Skeletal muscle satellite cell (primary cell): Measurements from ENCODE around the gene NOL4L.

Experiments
- H3K27me3 ChIP-seq: 2 replicates; pipeline ENCODE4 v1.7.0; 2013; ENCODE audit warnings: low read length; ENCODE audit not compliant: control insufficient read depth, insufficient read depth
- H3K36me3 ChIP-seq: 2 replicates; pipeline ENCODE4 v1.7.0; 2013; ENCODE audit warnings: mild to moderate bottlenecking, control low read depth, low read length; ENCODE audit not compliant: insufficient read depth
- H3K4me1 ChIP-seq: 2 replicates; pipeline ENCODE4 v1.7.0; 2013; ENCODE audit warnings: low read length; ENCODE audit not compliant: control insufficient read depth, insufficient read depth
- H3K4me2 ChIP-seq: 2 replicates; pipeline ENCODE4 v1.7.0; 2013; ENCODE audit warnings: mild to moderate bottlenecking, low read length
- H3K4me3 ChIP-seq: 2 replicates; pipeline ENCODE4 v1.7.0; 2013; ENCODE audit warnings: low read length
- H3K9ac ChIP-seq: 2 replicates; pipeline ENCODE4 v1.7.0; 2013; ENCODE audit warnings: mild to moderate bottlenecking, low read depth, low read length, moderate library complexity
- H3K9me3 ChIP-seq: replicated peaks from 2 replicates; pipeline ENCODE4 v1.7.0; 2013; ENCODE audit warnings: mild to moderate bottlenecking, control low read depth, low read length

Gene NOL4L

GRCh38 chr20:32521780-32522525, 63.2 kb downstream of the NOL4L start:
- Histone ChIP-seq H3K4me2 (no peak overlapping the region), H3K4me1 (peaks cover 9% of the 10 kb centered on the region), H3K4me3 (no peak overlapping the region), H3K27me3 (peaks cover 71% of the 10 kb centered on the region), H3K9me3 (no peaks in the 10 kb centered on the region), H3K36me3 (no peaks in the 10 kb centered on the region), H3K9ac (no peak overlapping the region)

GRCh38 chr20:32520927-32521203, 64.3 kb downstream of the NOL4L start:
- Histone ChIP-seq H3K4me2 (no peak overlapping the region), H3K36me3 (no peaks in the 10 kb centered on the region), H3K9ac (no peak overlapping the region), H3K9me3 (no peaks in the 10 kb centered on the region), H3K4me3 (no peak overlapping the region), H3K27me3 (peaks cover 70% of the 10 kb centered on the region), H3K4me1 (peaks cover 9% of the 10 kb centered on the region)

GRCh38 chr20:32519381-32519730, 65.8 kb downstream of the NOL4L start:
- H3K9me3 ChIP-seq: no peaks in the 10 kb centered on the region
- no peak overlapping the region for H3K4me3 ChIP-seq
- H3K36me3 ChIP-seq: no peaks in the 10 kb centered on the region
- no peaks in the 10 kb centered on the region for H3K4me1 ChIP-seq
- H3K27me3 ChIP-seq: peaks cover 78% of the 10 kb centered on the region
- H3K9ac ChIP-seq: no peak overlapping the region
- H3K4me2 ChIP-seq: no peak overlapping the region

GRCh38 chr20:32518593-32519380, 66.3 kb downstream of the NOL4L start:
- Histone ChIP-seq H3K9ac (no peak overlapping the region), H3K9me3 (no peaks in the 10 kb centered on the region), H3K27me3 (peaks cover 72% of the 10 kb centered on the region), H3K4me1 (no peaks in the 10 kb centered on the region), H3K4me3 (no peak overlapping the region), H3K36me3 (no peaks in the 10 kb centered on the region), H3K4me2 (no peak overlapping the region)

GRCh38 chr20:32517914-32518592, 67.1 kb downstream of the NOL4L start:
- Histone ChIP-seq H3K27me3 (peaks cover 67% of the 10 kb centered on the region), H3K4me3 (no peak overlapping the region), H3K9ac (no peak overlapping the region)

GRCh38 chr20:32517518-32517873, 67.6 kb downstream of the NOL4L start:
- Histone ChIP-seq H3K4me2 (no peak overlapping the region), H3K36me3 (no peaks in the 10 kb centered on the region), H3K9ac (no peak overlapping the region), H3K9me3 (no peaks in the 10 kb centered on the region), H3K4me3 (no peak overlapping the region), H3K4me1 (no peaks in the 10 kb centered on the region), H3K27me3 (peaks cover 67% of the 10 kb centered on the region)

More at GRCh38 chr20:32517914-32518592, 67.1 kb downstream of the NOL4L start:
- Histone ChIP-seq H3K9me3 (no peaks in the 10 kb centered on the region), H3K4me1 (no peaks in the 10 kb centered on the region), H3K36me3 (no peaks in the 10 kb centered on the region), H3K4me2 (no peak overlapping the region)

GRCh38 chr20:32516583-32517517, 68.3 kb downstream of the NOL4L start:
- peaks cover 67% of the 10 kb centered on the region for H3K27me3 ChIP-seq

GRCh38 chr20:32515631-32516101, 69.5 kb downstream of the NOL4L start:
- Histone ChIP-seq H3K36me3 (no peaks in the 10 kb centered on the region), H3K9ac (no peak overlapping the region), H3K4me1 (no peaks in the 10 kb centered on the region), H3K9me3 (no peaks in the 10 kb centered on the region), H3K4me3 (no peak overlapping the region), H3K27me3 (peaks cover 67% of the 10 kb centered on the region), H3K4me2 (no peak overlapping the region)

More at GRCh38 chr20:32516583-32517517, 68.3 kb downstream of the NOL4L start:
- Histone ChIP-seq H3K36me3 (no peaks in the 10 kb centered on the region), H3K4me3 (no peak overlapping the region), H3K4me1 (no peaks in the 10 kb centered on the region), H3K4me2 (no peak overlapping the region), H3K9ac (no peak overlapping the region), H3K9me3 (no peaks in the 10 kb centered on the region)

GRCh38 chr20:32514760-32515159, 70.4 kb downstream of the NOL4L start:
- H3K9ac ChIP-seq: no peak overlapping the region
- H3K36me3 ChIP-seq: no peaks in the 10 kb centered on the region
- H3K27me3 ChIP-seq: peaks cover 71% of the 10 kb centered on the region
- H3K9me3 ChIP-seq: no peaks in the 10 kb centered on the region
- H3K4me3 ChIP-seq: no peak overlapping the region
- H3K4me2 ChIP-seq: no peak overlapping the region
- no peaks in the 10 kb centered on the region for H3K4me1 ChIP-seq

- no peaks in the 10 kb centered on the region for H3K36me3 ChIP-seq
- no peak overlapping the region for H3K4me2 ChIP-seq
- no peaks in the 10 kb centered on the region for H3K4me1 ChIP-seq
- peaks cover 70% of the 10 kb centered on the region for H3K27me3 ChIP-seq
- no peak overlapping the region for H3K4me3 ChIP-seq
- no peak overlapping the region for H3K9ac ChIP-seq
- H3K9me3 ChIP-seq: no peaks in the 10 kb centered on the region
Observed at GRCh38 chr20:32513031-32513866, 71.9 kb downstream of the NOL4L start.
